ENCODE measurements around the gene SRC.

Gene SRC

GRCh38 chr20:37426978-37427377, 81.0 kb downstream of the SRC start:
- no peak for DNase-seq (ENCODE audit: low read depth)

GRCh38 chr20:37430044-37430443, 84.1 kb downstream of the SRC start:
- DNase-seq (ENCODE audit: low read depth): no peak

- DNase-seq (ENCODE audit: low read depth): no peak
Observed at GRCh38 chr20:37430778-37431460, 85.0 kb downstream of the SRC start.

GRCh38 chr20:37431786-37432185, 85.8 kb downstream of the SRC start:
- no peak for DNase-seq (ENCODE audit: low read depth)

- DNase-seq (ENCODE audit: low read depth): no peak
Observed at GRCh38 chr20:37432606-37433005, 86.7 kb downstream of the SRC start.

- no peak for DNase-seq (ENCODE audit: low read depth)
Observed at GRCh38 chr20:37435607-37436006, 89.7 kb downstream of the SRC start.

GRCh38 chr20:37436527-37437186, 90.7 kb downstream of the SRC start:
- no peak for DNase-seq (ENCODE audit: low read depth)

- no peak for DNase-seq (ENCODE audit: low read depth)
Observed at GRCh38 chr20:37437676-37438075, 91.7 kb downstream of the SRC start.

- DNase-seq (ENCODE audit: low read depth): no peak
Observed at GRCh38 chr20:37438464-37439222, 92.7 kb downstream of the SRC start.

- no peak for DNase-seq (ENCODE audit: low read depth)
Observed at GRCh38 chr20:37439223-37439933, 93.4 kb downstream of the SRC start.

GRCh38 chr20:37441023-37441422, 95.1 kb downstream of the SRC start:
- DNase-seq (ENCODE audit: low read depth): no peak

GRCh38 chr20:37442547-37442946, 96.6 kb downstream of the SRC start:
- DNase-seq (ENCODE audit: low read depth): no peak

- no peak for DNase-seq (ENCODE audit: low read depth)
Observed at GRCh38 chr20:37442986-37443385, 97.0 kb downstream of the SRC start.

GRCh38 chr20:37443596-37443995, 97.7 kb downstream of the SRC start:
- DNase-seq (ENCODE audit: low read depth): no peak

GRCh38 chr20:37445041-37445440, 99.1 kb downstream of the SRC start:
- DNase-seq (ENCODE audit: low read depth): no peak

GRCh38 chr20:37446286-37447032, 100.5 kb downstream of the SRC start:
- no peak for DNase-seq (ENCODE audit: low read depth)

- DNase-seq (ENCODE audit: low read depth): no peak
Observed at GRCh38 chr20:37447688-37448087, 101.7 kb downstream of the SRC start.

GRCh38 chr20:37449276-37449675, 103.3 kb downstream of the SRC start:
- DNase-seq (ENCODE audit: low read depth): no peak

GRCh38 chr20:37450344-37450743, 104.4 kb downstream of the SRC start:
- no peak for DNase-seq (ENCODE audit: low read depth)

GRCh38 chr20:37451616-37452015, 105.7 kb downstream of the SRC start:
- DNase-seq (ENCODE audit: low read depth): no peak

GRCh38 chr20:37452236-37452635, 106.3 kb downstream of the SRC start:
- DNase-seq (ENCODE audit: low read depth): no peak

- no peak for DNase-seq (ENCODE audit: low read depth)
Observed at GRCh38 chr20:37453288-37453687, 107.3 kb downstream of the SRC start.

Data from fibroblast of gingiva (primary cell).